ENCODE results near the gene CHAF1A. TPM values are rescaled to one million over a fixed set of nuclear protein-coding genes. Genes with fewer than 3 reads are reported as not detected.

Gene CHAF1A
- total RNA-seq, 4 donors from 2014 or later, result 4.9 to 18.6 (median 8.1) TPM

DNA sequence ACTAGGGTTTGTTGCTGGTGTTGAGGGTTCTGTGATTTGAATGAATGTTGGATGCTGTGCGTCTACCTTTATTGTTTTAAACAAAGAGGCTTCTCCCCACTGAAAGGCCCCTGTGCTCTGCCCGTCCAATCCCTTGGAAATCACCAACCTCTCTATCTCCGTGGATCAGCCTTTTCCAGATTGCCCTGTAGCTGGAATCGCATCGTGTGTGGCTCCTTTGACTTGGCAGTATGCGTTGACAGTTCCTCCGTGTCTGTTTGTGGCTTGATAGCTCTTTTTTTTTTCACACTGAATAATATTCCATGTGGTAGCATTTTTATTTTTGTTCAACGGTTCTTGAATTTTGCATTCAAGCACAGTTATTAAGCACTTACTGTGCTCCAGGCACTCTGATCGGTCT, 32.0 kb downstream of the CHAF1A start:
- peaks cover 0 to 55% (median 0%) of the 10 kb centered on the region in 3 donors for H3K36me3 ChIP-seq

DNA sequence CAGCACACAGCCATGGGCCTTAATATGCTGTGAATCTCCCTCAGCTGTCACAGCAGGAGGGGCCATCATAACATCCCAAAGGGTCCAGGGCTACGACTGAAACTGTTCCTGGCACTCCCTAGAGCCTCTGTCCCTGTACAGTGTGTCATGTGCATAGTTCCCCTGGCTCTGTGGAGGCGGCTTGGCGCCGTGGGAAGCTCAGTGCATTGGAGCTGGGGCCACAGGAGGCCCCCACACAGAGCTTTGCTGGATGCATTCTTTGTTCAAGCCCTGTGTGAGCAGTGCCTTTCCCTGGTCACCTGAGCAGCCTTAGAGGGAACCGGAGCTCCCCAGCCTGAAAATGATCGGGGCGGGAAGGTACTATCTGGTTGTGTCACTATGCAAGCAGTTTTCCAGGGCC, 33.8 kb downstream of the CHAF1A start:
- H3K4me3 ChIP-seq, result no peak overlapping the region
- no peak for DNase-seq (ENCODE audit: low spot score in 2 of 2)
- no peak overlapping the region for H3K27ac ChIP-seq
- H3K4me1 ChIP-seq, result no peaks in the 10 kb centered on the region
- no peaks in the 10 kb centered on the region for H3K27me3 ChIP-seq
- H3K36me3 ChIP-seq, result peaks cover 0 to 48% (median 0%) of the 10 kb centered on the region in 3 donors
- 75 to 90% methylated on average over 7 of the region's 7 CpGs for WGBS, 2 donors
- TF ChIP-seq POLR2A (IDR thresholded peaks at IDR 0.05) (no peak), EP300 (IDR thresholded peaks at IDR 0.05) (no peak)
- TF ChIP-seq, protein P1, sequence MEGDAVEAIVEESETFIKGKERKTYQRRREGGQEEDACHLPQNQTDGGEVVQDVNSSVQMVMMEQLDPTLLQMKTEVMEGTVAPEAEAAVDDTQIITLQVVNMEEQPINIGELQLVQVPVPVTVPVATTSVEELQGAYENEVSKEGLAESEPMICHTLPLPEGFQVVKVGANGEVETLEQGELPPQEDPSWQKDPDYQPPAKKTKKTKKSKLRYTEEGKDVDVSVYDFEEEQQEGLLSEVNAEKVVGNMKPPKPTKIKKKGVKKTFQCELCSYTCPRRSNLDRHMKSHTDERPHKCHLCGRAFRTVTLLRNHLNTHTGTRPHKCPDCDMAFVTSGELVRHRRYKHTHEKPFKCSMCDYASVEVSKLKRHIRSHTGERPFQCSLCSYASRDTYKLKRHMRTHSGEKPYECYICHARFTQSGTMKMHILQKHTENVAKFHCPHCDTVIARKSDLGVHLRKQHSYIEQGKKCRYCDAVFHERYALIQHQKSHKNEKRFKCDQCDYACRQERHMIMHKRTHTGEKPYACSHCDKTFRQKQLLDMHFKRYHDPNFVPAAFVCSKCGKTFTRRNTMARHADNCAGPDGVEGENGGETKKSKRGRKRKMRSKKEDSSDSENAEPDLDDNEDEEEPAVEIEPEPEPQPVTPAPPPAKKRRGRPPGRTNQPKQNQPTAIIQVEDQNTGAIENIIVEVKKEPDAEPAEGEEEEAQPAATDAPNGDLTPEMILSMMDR (IDR thresholded peaks at IDR 0.05), result no peak
- no peaks in the 10 kb centered on the region for H3K9me3 ChIP-seq

More for the DNA sequence above, 32.0 kb downstream of the CHAF1A start:
- Histone ChIP-seq H3K27me3 (no peaks in the 10 kb centered on the region), H3K27ac (no peak overlapping the region), H3K4me3 (no peak overlapping the region), H3K9me3 (no peaks in the 10 kb centered on the region), H3K4me1 (no peaks in the 10 kb centered on the region)
- no peak for DNase-seq (ENCODE audit: low spot score in 2 of 2)
- no peak for TF ChIP-seq POLR2A (IDR thresholded peaks at IDR 0.05)
- TF ChIP-seq, protein P1 (IDR thresholded peaks at IDR 0.05), result no peak
- TF ChIP-seq EP300 (IDR thresholded peaks at IDR 0.05), result no peak
- WGBS, 2 donors, result 90% methylated on average over 9 of the region's 9 CpGs

DNA sequence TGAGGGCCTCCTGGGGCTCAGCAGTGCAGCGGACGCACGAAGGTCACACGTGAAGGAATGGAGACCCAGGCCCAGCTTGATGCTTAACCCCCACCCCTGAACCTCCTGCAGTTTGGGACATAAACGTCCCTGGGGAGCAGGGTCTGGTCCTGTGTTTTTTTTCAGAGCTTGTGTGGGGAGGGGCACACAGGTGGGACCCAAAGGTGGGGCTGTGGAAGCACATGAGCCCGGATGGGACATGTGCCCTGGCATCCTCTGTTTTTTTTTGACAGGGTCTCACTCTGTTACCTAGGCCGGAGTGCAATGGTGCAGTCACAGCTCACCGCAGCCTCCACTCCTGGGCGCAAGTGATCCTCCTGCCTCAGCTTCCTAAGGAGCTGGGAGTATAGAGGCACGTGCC, 34.7 kb downstream of the CHAF1A start:
- Histone ChIP-seq H3K4me1 (no peaks in the 10 kb centered on the region), H3K36me3 (peaks cover 0 to 39% (median 0%) of the 10 kb centered on the region in 3 donors)
- WGBS, 2 donors, result 92 to 99% methylated on average over 10 of the region's 10 CpGs

DNA sequence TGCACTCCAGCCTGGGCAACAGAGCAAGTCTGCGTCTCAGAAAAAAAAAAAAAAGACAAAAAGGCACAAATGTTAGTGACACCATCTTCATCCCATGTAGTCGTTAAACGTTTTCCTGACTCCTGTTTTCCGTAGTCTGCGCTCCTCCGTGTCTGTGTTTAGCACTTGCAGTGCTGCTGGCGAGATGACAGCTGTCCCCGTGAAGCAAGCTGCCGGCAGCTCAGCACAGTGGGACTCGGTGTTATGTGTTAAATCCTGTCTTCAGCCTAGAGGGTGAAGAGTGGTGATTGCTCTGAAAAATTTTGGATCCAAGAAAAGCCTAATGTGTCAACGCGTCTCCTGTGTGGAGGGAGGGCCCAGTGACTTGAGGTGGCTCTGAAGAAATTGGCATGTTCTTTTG, 36.8 kb downstream of the CHAF1A start:
- H3K36me3 ChIP-seq, result peaks cover 0 to 28% (median 0%) of the 10 kb centered on the region in 3 donors
- no peaks in the 10 kb centered on the region for H3K4me1 ChIP-seq
- H3K27ac ChIP-seq, result no peak overlapping the region
- no peak overlapping the region for H3K4me3 ChIP-seq
- WGBS, 2 donors, result 88 to 92% methylated on average over 12 of the region's 12 CpGs
- H3K9me3 ChIP-seq, result no peaks in the 10 kb centered on the region
- H3K27me3 ChIP-seq, result no peaks in the 10 kb centered on the region
- no peak for DNase-seq (ENCODE audit: low spot score in 2 of 2)
- TF ChIP-seq POLR2A (IDR thresholded peaks at IDR 0.05), result no peak
- TF ChIP-seq EP300 (IDR thresholded peaks at IDR 0.05), result no peak
- TF ChIP-seq, protein P1 (IDR thresholded peaks at IDR 0.05), result no peak

More for the DNA sequence above, 34.7 kb downstream of the CHAF1A start:
- Histone ChIP-seq H3K27me3 (no peaks in the 10 kb centered on the region), H3K9me3 (no peaks in the 10 kb centered on the region), H3K4me3 (no peak overlapping the region), H3K27ac (no peak overlapping the region)
- TF ChIP-seq, protein P1 (IDR thresholded peaks at IDR 0.05), result no peak
- DNase-seq (ENCODE audit: low spot score in 2 of 2), result no peak

DNA sequence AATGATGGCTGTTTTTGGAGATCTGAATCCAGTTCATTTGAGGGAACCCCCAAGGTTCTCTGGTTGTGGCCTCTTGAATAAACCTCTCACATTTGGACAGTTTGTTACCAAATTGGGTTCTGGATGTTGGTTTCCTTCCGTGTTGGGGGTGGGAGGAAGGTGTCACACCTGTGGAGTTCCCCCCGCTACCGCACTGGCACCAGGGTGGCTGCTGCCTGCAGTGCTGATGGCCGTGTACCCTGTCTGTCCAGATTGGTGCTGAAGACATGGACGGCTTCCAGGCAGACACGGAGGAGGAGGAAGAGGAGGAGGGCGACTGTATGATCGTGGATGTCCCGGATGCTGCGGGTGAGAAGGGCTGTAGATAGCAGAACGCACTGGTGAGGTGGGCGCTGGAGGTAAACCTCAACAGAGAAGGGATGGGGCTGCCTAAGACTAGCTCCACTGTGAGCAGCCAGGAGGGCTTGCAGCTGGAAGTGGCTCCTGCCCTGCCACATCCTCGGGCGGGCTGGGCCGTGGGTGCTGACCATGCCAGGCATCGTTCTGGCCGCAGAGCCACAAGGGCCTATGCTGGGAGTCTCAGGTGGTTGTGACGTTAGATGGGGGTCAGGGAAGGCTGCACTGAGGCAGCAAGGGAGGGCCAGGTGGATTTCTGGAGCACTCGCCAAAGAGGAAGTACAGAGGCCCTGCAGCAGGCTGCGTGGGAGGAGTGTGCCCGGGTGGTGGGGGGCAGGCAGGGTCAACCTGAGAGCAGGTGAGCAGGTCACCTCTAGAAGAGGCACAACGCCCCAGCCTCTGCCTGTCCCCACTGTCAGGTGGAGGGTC, 39.8 kb downstream of the CHAF1A start:
- TF ChIP-seq EP300 (IDR thresholded peaks at IDR 0.05) (no peak), POLR2A (IDR thresholded peaks at IDR 0.05) (no peak)
- TF ChIP-seq, protein P1 (IDR thresholded peaks at IDR 0.05), result no peak
- H3K4me3 ChIP-seq, result no peak overlapping the region
- 79 to 82% methylated on average over 21 to 22 of the region's 22 CpGs for WGBS, 2 donors
- peaks cover under 1 to 52% (median 10%) of the 10 kb centered on the region in 3 donors for H3K36me3 ChIP-seq
- DNase-seq (ENCODE audit: low spot score in 2 of 2), result no peak
- H3K9me3 ChIP-seq, result no peaks in the 10 kb centered on the region
- no peaks in the 10 kb centered on the region for H3K27me3 ChIP-seq
- H3K4me1 ChIP-seq, result no peaks in the 10 kb centered on the region
- H3K27ac ChIP-seq, result no peak overlapping the region

Data from tibial nerve (tissue), 4 donors.